Measurements from ENCODE around the gene GUCY1A1. TPM values are rescaled to one million over a fixed set of nuclear protein-coding genes. Genes with fewer than 3 reads are reported as not detected.

Gene GUCY1A1
- total RNA-seq, 1 donor from 2014 or later = 2.5 TPM

- no peak for ATAC-seq
These were observed 6.2 kb upstream of the GUCY1A1 start for GRCh38 chr4:155660436-155660835.

- no peak for ATAC-seq
These were observed 1.6 kb upstream of the GUCY1A1 start for GRCh38 chr4:155665054-155665453.

DNA sequence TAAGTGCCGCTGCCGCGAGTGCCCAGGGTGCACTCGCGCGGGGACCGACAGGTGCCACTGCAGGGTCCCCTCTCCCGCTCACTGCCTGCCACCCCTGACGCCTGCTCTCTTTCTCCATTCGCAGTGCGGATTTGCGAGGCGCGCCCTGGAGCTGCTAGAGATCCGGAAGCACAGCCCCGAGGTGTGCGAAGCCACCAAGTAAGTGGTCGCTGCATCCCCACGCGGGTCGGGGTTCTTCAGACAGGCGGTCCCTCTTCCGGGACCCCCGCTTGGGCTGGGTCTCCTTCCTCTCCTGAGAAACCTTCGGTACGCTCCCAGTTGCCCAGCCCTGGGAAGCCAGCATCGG, 547 bp downstream of the GUCY1A1 start:
- ATAC-seq = no peak

DNA sequence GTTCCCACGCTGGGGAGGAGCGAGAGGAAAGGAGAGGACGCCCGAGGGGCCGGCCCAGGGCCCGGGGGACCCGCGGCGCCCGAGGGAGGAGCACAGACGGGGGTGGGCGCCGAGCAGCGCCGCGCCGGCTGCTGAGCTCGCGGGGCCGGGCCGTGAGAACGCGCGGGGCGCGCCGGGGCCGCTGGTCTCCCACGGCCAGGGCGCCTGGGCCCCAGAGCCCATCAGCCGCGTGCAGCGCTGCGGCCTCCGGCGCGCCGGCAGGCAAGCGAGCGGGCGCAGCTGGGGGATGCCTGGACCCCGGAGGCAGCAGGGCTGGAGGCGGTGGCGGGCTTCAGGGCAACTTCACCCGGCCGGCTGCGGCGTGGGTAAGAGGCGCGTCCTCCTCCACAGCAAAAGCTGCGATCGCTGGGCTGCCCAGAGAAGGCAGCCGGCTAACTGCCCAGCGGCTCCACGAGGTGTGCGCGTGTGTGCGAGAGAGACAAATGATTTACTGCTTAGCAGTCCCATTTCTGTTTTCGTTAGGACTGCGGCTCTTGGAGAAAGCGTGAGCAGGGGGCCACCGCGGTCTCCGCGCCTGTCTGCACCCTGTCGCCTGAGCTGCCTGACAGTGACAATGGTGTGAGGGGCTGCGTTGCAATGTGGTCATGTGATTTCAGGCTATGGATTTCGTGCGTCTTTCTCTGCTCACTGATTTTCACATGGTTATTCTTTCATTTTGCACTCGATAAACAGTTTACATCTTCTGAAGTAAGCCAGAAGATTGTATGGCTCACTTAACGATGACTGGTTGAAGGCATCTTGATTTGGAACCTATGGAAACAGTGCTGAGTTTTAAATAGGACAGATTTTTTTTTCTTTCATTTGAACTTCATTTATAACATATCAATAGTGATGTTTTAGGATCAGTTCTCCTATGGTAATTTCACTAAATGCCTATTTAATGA, 1.2 kb downstream of the GUCY1A1 start:
- peak; percentile 51 for ATAC-seq

GRCh38 chr4:155668707-155669220, 2.1 kb downstream of the GUCY1A1 start:
- ATAC-seq = no peak

DNA sequence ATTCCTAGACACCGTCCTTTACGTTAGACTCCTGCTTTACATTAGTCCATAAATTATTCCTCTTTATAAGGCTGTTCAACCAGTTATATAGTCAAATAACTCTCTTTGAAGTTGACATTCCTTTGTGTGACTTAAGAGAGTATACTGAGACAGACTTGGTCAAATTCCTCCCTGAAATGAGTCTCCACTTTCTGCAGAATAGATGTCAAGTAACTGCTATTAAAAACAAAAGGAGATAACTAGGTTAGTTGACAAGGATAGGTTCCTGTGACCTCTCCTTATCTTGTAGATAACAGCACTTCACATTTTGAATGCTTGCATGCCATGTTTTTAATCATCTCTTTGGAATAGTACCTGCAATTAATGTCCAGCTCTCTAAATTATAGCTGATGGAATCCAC, 5.7 kb downstream of the GUCY1A1 start:
- no peak for ATAC-seq

GRCh38 chr4:155673453-155673979, 6.9 kb downstream of the GUCY1A1 start:
- ATAC-seq = no peak

DNA sequence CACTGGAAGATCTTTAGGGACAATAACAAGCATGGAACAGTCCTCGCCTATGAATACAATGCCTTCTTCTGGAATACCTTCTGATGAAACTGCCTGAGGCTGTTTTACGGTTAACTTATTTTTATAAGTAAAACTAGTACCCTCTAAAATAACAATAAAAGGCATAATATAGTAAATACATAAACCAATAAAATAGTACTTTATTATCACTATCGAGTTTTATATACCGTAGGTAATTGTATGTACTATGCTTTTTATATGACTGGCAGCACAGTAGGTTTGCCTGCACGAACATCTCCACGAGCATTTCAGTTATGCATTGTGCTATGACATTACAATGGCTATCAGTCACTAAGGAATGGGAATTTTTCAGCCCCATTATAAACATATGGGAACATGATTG, 8.0 kb downstream of the GUCY1A1 start:
- no peak for ATAC-seq

DNA sequence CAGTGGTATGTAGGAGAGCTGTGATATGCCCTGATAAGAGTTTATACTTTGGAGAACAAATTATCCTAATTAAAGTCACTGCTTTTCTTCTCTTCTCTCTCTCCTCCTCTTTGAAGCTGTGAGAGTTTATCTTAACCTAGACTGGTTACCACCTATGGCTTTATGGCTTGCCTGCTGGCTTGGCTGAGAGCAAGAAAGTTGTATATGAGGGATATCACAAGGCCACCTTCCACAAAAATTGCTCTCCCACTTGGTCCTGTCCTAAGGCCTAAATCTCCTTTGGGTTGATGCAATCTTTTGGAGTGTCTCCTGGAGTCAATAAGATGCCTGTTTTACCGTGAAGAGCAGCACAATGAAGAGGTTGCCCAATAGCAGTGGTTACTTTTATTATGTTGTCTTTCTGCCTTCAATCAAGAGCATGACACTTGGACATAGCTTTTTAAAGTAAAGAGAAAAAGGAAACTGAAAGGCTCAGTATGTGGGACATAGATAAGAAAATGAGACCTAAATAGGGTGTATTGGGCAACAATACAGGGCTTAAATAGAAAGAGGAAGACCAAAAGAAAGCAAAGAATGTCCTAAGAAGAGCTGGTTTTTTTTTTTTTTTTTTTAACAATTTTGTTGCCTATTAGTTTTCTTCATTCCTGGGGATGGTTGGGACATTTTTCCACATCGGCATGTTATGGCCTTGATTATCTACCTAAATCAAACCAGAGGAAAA, 9.2 kb downstream of the GUCY1A1 start:
- ATAC-seq = no peak

GRCh38 chr4:155676430-155676825, 9.8 kb downstream of the GUCY1A1 start:
- ATAC-seq = no peak

- no peak for ATAC-seq
These were observed 11.4 kb downstream of the GUCY1A1 start for GRCh38 chr4:155678011-155678410.

DNA sequence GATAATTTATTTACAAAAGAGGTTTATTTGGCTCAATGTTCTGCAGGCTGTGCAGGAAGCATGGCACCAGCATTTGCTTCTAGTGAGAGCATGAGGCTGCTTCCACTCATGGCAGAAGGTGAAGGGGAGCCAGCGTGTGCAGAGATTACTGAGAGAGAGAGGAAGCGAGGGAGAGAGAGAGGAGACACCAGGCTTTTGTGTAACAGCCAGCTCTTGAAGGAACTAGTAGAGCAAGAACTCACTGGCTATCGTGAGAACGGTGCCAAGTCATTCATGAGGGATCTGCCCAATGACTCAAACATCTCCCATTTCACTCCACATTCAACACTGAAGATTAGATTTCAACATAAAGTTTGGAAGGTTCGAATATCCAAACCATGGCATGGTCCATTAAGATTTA, 12.7 kb downstream of the GUCY1A1 start:
- ATAC-seq = peak; percentile 92

GRCh38 chr4:155681886-155682285, 15.2 kb downstream of the GUCY1A1 start:
- no peak for ATAC-seq

GRCh38 chr4:155684423-155684822, 17.8 kb downstream of the GUCY1A1 start:
- no peak for ATAC-seq

DNA sequence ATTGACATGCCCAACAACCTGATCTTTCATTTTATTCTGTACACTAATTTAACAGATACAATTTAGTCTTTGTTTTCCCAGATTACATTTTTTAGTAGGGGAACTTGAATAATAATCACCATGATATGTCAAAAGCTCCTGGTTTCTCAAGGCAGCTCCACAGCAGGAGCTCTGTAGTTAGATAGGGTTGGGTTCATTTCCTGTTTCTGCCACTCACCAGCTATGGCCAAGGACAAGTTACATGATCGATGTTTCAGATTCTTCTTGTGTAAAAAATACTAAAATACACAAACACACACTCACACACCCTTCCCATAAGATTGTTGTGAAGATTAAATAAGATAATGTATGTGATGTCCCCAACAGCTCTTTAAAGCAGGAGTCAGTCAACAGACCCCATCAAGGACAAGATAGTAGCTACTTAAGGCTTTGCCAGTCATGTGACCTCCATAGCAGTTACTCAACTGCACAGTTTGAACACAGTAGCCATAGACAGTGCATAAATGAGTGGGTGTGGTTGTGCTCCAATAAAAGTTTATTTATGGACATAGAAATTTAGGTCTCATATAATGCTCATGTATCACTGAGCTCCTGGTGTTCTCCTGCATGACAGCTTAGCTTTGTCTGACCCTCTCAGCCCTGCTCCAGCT, 18.4 kb downstream of the GUCY1A1 start:
- ATAC-seq = no peak

DNA sequence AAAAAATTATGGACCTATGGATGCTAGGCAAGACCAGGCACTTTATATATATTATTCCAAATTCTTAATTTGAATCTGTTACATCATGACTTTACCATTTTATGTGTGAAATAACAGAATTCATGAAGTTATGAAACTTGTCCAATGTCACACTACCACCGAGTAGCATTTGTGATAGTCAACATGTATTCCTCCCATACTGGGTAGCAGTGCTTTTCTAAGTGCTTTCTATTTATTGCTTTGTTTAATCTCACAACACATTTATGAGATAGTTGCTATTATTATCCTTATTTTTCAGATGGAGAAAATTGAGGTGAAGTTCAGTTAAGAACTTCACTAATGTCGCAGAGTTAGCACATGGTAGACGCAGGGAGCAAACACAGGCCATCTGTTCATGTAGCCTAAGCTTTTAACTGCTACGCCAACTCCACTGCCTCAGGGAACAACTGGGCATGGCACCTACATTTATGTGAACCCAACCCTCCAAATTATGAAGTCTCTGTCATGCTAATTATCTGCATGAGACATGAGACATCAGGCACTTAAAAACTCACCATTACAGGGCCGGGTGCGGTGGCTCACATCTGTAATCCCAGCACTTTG, 20.8 kb downstream of the GUCY1A1 start:
- no peak for ATAC-seq

DNA sequence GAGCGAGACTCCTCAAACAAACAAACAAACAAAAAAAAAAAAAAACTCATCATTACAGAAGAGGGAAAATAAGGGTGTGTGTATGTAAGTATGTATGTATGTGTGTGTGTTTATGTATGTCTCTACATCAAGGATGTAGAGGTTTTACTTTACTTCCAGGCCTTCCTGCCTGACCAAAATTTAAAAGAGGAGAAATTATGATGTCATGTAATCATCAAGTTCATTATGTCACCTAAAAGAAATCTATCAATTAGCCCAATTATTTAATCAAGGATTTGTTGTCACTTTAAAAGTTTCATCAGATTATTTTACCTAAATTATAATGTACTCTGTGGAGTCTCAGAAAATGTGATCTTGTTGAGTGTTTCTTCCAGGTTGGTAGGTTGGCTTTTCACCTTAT, 21.6 kb downstream of the GUCY1A1 start:
- no peak for ATAC-seq

GRCh38 chr4:155688860-155689259, 22.2 kb downstream of the GUCY1A1 start:
- ATAC-seq = no peak

- no peak for ATAC-seq
These were observed 23.6 kb downstream of the GUCY1A1 start for GRCh38 chr4:155690044-155690837.

DNA sequence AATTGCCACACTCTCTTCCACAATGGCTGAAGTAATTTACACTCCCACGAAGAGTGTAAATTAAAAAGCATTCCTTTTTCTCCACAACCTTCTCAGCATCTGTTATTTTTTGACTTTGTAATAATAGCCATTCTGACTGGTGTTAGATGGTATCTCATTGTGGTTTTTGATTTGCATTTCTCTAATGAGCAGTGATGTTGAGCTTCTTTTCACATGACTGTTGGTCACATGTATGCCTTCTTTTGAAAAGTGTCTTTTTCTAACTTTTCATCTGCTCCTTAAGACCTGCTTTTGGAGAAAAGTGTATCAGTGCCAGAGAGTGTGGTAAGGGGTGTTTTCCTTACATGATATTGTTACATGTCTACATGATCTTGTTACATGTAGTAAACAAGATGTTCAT, 25.7 kb downstream of the GUCY1A1 start:
- no peak for ATAC-seq

DNA sequence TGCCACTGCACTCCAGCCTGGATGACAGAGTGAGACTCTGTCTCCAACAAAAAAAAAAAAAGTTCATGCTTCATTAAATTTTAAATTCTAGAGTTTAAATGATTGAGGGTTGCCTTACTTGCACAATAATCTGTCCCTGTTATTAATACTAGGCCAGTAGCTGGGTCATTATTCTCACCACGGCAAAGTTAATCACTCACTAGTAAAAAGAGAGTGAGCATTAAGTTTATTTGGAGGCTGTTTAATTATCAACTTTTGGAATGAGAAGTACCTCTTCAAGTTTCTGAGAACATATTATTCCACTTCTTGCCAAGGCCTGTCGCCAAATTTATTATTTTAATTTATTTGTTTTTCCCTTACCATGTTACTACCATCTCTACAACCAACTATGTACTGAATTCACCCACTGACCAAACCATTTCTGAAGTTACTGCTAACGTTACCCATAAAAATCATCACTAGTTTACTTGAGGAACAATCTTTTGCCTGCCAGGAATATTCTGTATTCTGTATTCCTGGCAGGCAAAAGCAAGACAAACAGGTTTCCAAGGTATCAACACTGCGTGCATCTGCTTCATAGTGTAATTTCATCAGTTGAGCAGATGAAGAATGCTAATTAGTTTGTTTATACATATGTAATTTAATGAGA, 26.5 kb downstream of the GUCY1A1 start:
- no peak for ATAC-seq
